Measurements from ENCODE around the gene CPNE1.

GRCh38 chr20:35582131-35582530, 82.6 kb downstream of the CPNE1 start:
- TF ChIP-seq TSHZ2 (CRISPR knock-in tag; IDR thresholded peaks at IDR 0.05) (no peak), ESRRG (CRISPR knock-in tag; IDR thresholded peaks at IDR 0.05) (no peak)

Measured in SK-N-SH treated with all-trans-retinoic acid at 6 μM for 48 hours (cell line).